Fibroblast of lung (primary cell): ENCODE data around the gene TUT7. TPM values are rescaled to one million over a fixed set of nuclear protein-coding genes. Genes with fewer than 3 reads are reported as not detected.

Source experiments
- DNase-seq, 2 donors: peaks; one replicate each; pipeline versions ENCODE4 v3.0.0 to v3.0.0-alpha.2; 2010; ENCODE audit warnings: low read depth in 2 of 2
- H2AFZ ChIP-seq: 2 replicates; pipeline ENCODE4 v1.5.1; 2012; ENCODE audit warnings: low read length, control low read depth, inconsistent platforms
- H3K27ac ChIP-seq: 2 replicates; pipeline ENCODE4 v1.5.1; 2011; ENCODE audit warnings: low read length, control low read depth; ENCODE audit not compliant: insufficient read depth
- H3K27me3 ChIP-seq: 2 replicates; pipeline ENCODE4 v1.5.1; 2011; ENCODE audit warnings: mild to moderate bottlenecking, low read length; ENCODE audit not compliant: control insufficient read depth, insufficient read depth
- H3K36me3 ChIP-seq: 2 replicates; pipeline ENCODE4 v1.5.1; 2011; ENCODE audit warnings: low read length; ENCODE audit not compliant: control insufficient read depth, insufficient read depth
- H3K4me1 ChIP-seq: 2 replicates; pipeline ENCODE4 v1.5.1; 2011; ENCODE audit warnings: low read length; ENCODE audit not compliant: control insufficient read depth, insufficient read depth; ENCODE audit errors: extremely low read depth
- H3K4me2 ChIP-seq: 2 replicates; pipeline ENCODE4 v1.5.1; 2011; ENCODE audit warnings: low read length, control low read depth; ENCODE audit not compliant: insufficient read depth; ENCODE audit errors: extremely low read depth
- H3K4me3 ChIP-seq, 4 experiments: fragments of 200-600 bp in 1 of 4; sonication (generic) in 1 of 4; replicated peaks in 1 of 4; 2 replicates each; pipeline ENCODE4 v1.5.1; 2011 to 2016; ENCODE audit warnings: low read length in 4 of 4, low read depth in 3 of 4, mild to moderate bottlenecking in 3 of 4, control low read depth in 2 of 4, inconsistent platforms in 1 of 4, mixed read lengths in 1 of 4; ENCODE audit not compliant: insufficient read depth in 1 of 4; ENCODE audit errors: control extremely low read depth in 1 of 4
- H3K79me2 ChIP-seq: 2 replicates; pipeline ENCODE4 v1.5.1; 2012; ENCODE audit warnings: mild to moderate bottlenecking, low read length, inconsistent platforms; ENCODE audit not compliant: control insufficient read depth, insufficient read depth
- H3K9ac ChIP-seq: 2 replicates; pipeline ENCODE4 v1.5.1; 2011; ENCODE audit warnings: mild to moderate bottlenecking, low read length, control low read depth; ENCODE audit not compliant: insufficient read depth
- H3K9me3 ChIP-seq: 2 replicates; pipeline ENCODE4 v1.5.1; 2012; ENCODE audit warnings: low read depth, low read length; ENCODE audit not compliant: control insufficient read depth, insufficient read depth
- H4K20me1 ChIP-seq: 2 replicates; pipeline ENCODE4 v1.5.1; 2011; ENCODE audit warnings: low read length; ENCODE audit not compliant: control insufficient read depth, insufficient read depth; ENCODE audit errors: extremely low read depth
- CTCF ChIP-seq, 2 donors: IDR thresholded peaks in 1 of 2; conservative IDR thresholded peaks in 1 of 2; 1 replicate in 1 of 2; 2 replicates in 1 of 2; pipeline ENCODE4 v1.5.1; 2011 to 2012; ENCODE audit warnings: low read length in 2 of 2, control low read depth in 1 of 2, inconsistent platforms in 1 of 2, low read depth in 1 of 2, mild to moderate bottlenecking in 1 of 2
- EZH2 ChIP-seq: IDR thresholded peaks from 2 replicates; pipeline ENCODE4 v1.5.1; 2012; ENCODE audit warnings: low read length, control low read depth, mild to moderate bottlenecking; ENCODE audit errors: missing control alignments
- polyA plus RNA-seq, 2 donors: library from polyadenylated mRNA; depleted of rRNA in 1 of 2; stranded (reverse) in 1 of 2; unstranded in 1 of 2; fragments of >200 nt; gene quantifications; 2 replicates each; pipeline ENCODE4 v1.2.1, GENCODE V29; 2011 to 2012; ENCODE audit warnings: missing spikeins in 1 of 2
- total RNA-seq: library from RNA; depleted of rRNA; stranded (reverse); fragments of >200 nt; gene quantifications from 2 replicates; pipeline ENCODE4 v1.2.1, GENCODE V29; 2014

The TUT7 gene
- total and polyA plus RNA-seq, 2 donors (not counting 1 experiment from before 2014, with no cell fraction given): 31.8 to 36.3 TPM

GRCh38 chr9:86253577-86253976, 100.6 kb downstream of the TUT7 start:
- Histone ChIP-seq H3K9ac (no peak overlapping the region), H3K9me3 (no peaks in the 10 kb centered on the region), H3K27ac (no peak overlapping the region), H3K79me2 (no peaks in the 10 kb centered on the region), H3K27me3 (no peaks in the 10 kb centered on the region), H3K4me3 (no peak overlapping the region), H4K20me1 (no peaks in the 10 kb centered on the region), H3K36me3 (no peaks in the 10 kb centered on the region), H3K4me1 (no peaks in the 10 kb centered on the region), H3K4me2 (no peak overlapping the region), H2AFZ (no peak overlapping the region)
- DNase-seq: no peak
- TF ChIP-seq CTCF (conservative IDR thresholded peaks at IDR 0.05 in 1 of 2, IDR thresholded peaks at IDR 0.05 in 1 of 2; ENCODE audit: low read depth in 1 of 2, low read length in 2 of 2) (no peak), EZH2 (no peak)

- H3K27me3 ChIP-seq: no peaks in the 10 kb centered on the region
- no peaks in the 10 kb centered on the region for H3K36me3 ChIP-seq
- no peaks in the 10 kb centered on the region for H3K9me3 ChIP-seq
- H3K27ac ChIP-seq: no peak overlapping the region
- no peak for DNase-seq
- no peak overlapping the region for H3K4me2 ChIP-seq
- no peaks in the 10 kb centered on the region for H3K4me1 ChIP-seq
- H3K4me3 ChIP-seq: no peak overlapping the region
- H3K79me2 ChIP-seq: no peaks in the 10 kb centered on the region
- H4K20me1 ChIP-seq: no peaks in the 10 kb centered on the region
- no peak overlapping the region for H2AFZ ChIP-seq
- H3K9ac ChIP-seq: no peak overlapping the region
- TF ChIP-seq CTCF (conservative IDR thresholded peaks at IDR 0.05 in 1 of 2, IDR thresholded peaks at IDR 0.05 in 1 of 2; ENCODE audit: low read depth in 1 of 2, low read length in 2 of 2) (no peak), EZH2 (no peak)
Measured at GRCh38 chr9:86252870-86253269, 101.3 kb downstream of the TUT7 start.

- H3K9ac ChIP-seq: no peak overlapping the region
- H3K36me3 ChIP-seq: no peaks in the 10 kb centered on the region
- no peaks in the 10 kb centered on the region for H3K79me2 ChIP-seq
- H3K4me1 ChIP-seq: no peaks in the 10 kb centered on the region
- TF ChIP-seq CTCF (conservative IDR thresholded peaks at IDR 0.05 in 1 of 2, IDR thresholded peaks at IDR 0.05 in 1 of 2; ENCODE audit: low read depth in 1 of 2, low read length in 2 of 2) (no peak), EZH2 (no peak)
- H3K27ac ChIP-seq: no peak overlapping the region
- H3K4me3 ChIP-seq: no peak overlapping the region
- no peaks in the 10 kb centered on the region for H3K9me3 ChIP-seq
- no peaks in the 10 kb centered on the region for H3K27me3 ChIP-seq
- no peak overlapping the region for H2AFZ ChIP-seq
- H3K4me2 ChIP-seq: no peak overlapping the region
- DNase-seq: no peak
- H4K20me1 ChIP-seq: no peaks in the 10 kb centered on the region
Measured at GRCh38 chr9:86250123-86250522, 104.1 kb downstream of the TUT7 start.
